ENCODE measurements around the gene PPP2R2C. TPM values are rescaled to one million over a fixed set of nuclear protein-coding genes. Genes with fewer than 3 reads are reported as not detected.

Gene PPP2R2C
- total and polyA plus RNA-seq, 2 of the 4 experiments (the other 2 are of a cell fraction): 0.03 TPM; not detected in 1

- no peak for DNase-seq
- Histone ChIP-seq H2BK20ac (ENCODE audit: low read depth, low read length) (no peak overlapping the region), H3K4me3 (ENCODE audit: insufficient read depth, low read depth, low read length) (no peak overlapping the region), H3K18ac (ENCODE audit: low read depth, low read length) (no peak overlapping the region), H3K4ac (ENCODE audit: low read depth, low read length) (no peak overlapping the region), H3K79me1 (ENCODE audit: low read depth in 1 of 2, low read length in 2 of 2) (no peaks in the 10 kb centered on the region), H3K9me1 (ENCODE audit: insufficient read depth, low read length) (no peaks in the 10 kb centered on the region), H4K8ac (ENCODE audit: low read depth in 2 of 2, low read length in 2 of 2) (no peak overlapping the region), H3K9ac (ENCODE audit: low read depth, low read length) (no peak overlapping the region), H2AK9ac (replicated peaks; ENCODE audit: low read depth, low read length, poor library complexity) (no peak overlapping the region), H2AFZ (replicated peaks; ENCODE audit: low read length, poor library complexity) (no peak overlapping the region), H2AK5ac (ENCODE audit: low read depth, low read length) (no peak overlapping the region), H2BK5ac (ENCODE audit: low read depth, low read length, poor library complexity, severe bottlenecking) (no peak overlapping the region), H3K4me2 (ENCODE audit: low read depth, low read length) (no peak overlapping the region), H4K91ac (ENCODE audit: insufficient read depth, low read depth, low read length) (no peak overlapping the region), H3K9me3 (ENCODE audit: control insufficient read depth, insufficient read depth, low read length) (peaks cover 3% of the 10 kb centered on the region; the same call in 1 of the 2 replicates), H3K4me1 (ENCODE audit: control insufficient read depth, insufficient read depth, low read length) (no peaks in the 10 kb centered on the region), H4K5ac (ENCODE audit: low read depth, low read length) (no peak overlapping the region), H3K56ac (ENCODE audit: extremely low read depth, insufficient read depth, low read length) (no peak overlapping the region), H3K14ac (replicated peaks; ENCODE audit: low read depth, low read length) (no peak overlapping the region), H2BK120ac (ENCODE audit: low read depth, low read length) (no peak overlapping the region), H3K23ac (ENCODE audit: low read depth, low read length) (no peak overlapping the region), H4K20me1 (ENCODE audit: insufficient read depth, low read length) (no peaks in the 10 kb centered on the region), H3K27ac (ENCODE audit: insufficient read depth, low read length) (no peak overlapping the region), H3K27me3 (ENCODE audit: control insufficient read depth, insufficient read depth, low read length) (peaks cover 4% of the 10 kb centered on the region; the same call in 1 of the 2 replicates), H2BK15ac (ENCODE audit: low read depth, low read length) (no peak overlapping the region), H3K36me3 (ENCODE audit: control insufficient read depth, insufficient read depth, low read length) (no peaks in the 10 kb centered on the region)
- no peak for ATAC-seq (ENCODE audit: low read depth)
- ChIA-PET POLR2A (ENCODE audit: unreplicated experiment) (no interaction called here), CTCF (no interaction called here)
- dilution Hi-C loops (cut with HindIII; ENCODE audit: low sequenced_read_pairs, unreplicated experiment): no loop called here
- TF ChIP-seq RAD21 (IDR thresholded peaks at IDR 0.05; ENCODE audit: low read length) (no peak), USF2 (IDR thresholded peaks at IDR 0.05; ENCODE audit: low read depth, low read length) (no peak), NFE2L2 (IDR thresholded peaks at IDR 0.05; ENCODE audit: low read depth, low read length) (no peak), MAZ (IDR thresholded peaks at IDR 0.05; ENCODE audit: borderline replicate concordance, low read depth, low read length) (no peak)
- in situ Hi-C loops (cut with MboI; ENCODE audit: low sequenced_read_pairs): loop anchor here (25.0 kb wide), 1 partner anchor 403 kb away; no protein-coding TSS in a partner anchor
- BruUV-seq (replicated peaks): no TSS peak
- intact Hi-C loops (cut with micrococcal nuclease): no loop called here
- whole genome bisulfite sequencing, 2 experiments (ENCODE audit: extremely low coverage in 2 of 2, insufficient read length in 1 of 2): no CpG with 5 or more reads among the region's 8 CpGs
These were observed 31.8 kb downstream of the PPP2R2C start for GRCh38 chr4:6440506-6441201.

Data from IMR-90 (cell line).